ENCODE results near the gene TYW5. TPM values are rescaled to one million over a fixed set of nuclear protein-coding genes. Genes with fewer than 3 reads are reported as not detected.

Gene TYW5
- total and polyA plus RNA-seq, 2 of the 13 experiments (the other 11 are each of a cell fraction or from before 2014, with no cell fraction given) = 8.3 to 14.6 TPM

DNA sequence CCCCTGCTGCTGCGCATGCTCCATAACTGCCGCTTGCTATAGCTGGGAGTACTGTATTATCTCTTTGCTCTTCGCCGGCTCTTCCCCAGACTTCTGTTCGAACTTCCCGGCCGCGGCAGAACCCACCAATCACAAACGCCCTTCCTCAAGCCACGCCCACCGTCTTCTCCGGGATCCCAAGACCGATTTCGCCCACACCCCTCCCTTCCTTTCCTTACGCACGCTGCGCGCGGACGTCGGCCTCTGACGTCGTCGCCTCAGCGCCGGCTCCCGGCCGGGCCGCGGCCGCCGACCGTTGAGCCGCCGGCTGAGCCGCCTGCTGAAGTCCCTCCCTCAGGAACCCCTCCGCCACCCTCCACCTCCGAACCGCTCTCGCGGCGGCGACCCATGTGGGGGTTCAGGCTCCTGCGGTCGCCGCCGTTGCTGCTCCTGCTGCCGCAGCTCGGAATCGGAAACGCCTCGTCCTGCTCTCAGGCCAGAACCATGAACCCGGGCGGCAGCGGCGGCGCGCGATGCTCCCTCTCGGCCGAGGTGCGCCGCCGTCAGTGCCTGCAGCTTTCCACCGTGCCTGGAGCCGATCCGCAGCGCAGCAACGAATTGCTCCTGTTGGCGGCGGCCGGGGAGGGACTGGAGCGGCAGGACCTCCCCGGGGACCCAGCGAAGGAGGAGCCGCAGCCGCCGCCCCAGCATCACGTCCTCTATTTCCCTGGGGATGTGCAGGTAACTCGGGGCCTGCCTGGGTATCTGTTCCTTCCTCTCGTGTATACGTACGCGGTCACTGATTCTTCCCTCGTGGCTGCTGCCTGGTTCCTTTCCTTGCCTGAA is 44.0 kb downstream of the TYW5 start, which contains the start of gene C2orf69 (continued):
- TF ChIP-seq, protein P1, sequence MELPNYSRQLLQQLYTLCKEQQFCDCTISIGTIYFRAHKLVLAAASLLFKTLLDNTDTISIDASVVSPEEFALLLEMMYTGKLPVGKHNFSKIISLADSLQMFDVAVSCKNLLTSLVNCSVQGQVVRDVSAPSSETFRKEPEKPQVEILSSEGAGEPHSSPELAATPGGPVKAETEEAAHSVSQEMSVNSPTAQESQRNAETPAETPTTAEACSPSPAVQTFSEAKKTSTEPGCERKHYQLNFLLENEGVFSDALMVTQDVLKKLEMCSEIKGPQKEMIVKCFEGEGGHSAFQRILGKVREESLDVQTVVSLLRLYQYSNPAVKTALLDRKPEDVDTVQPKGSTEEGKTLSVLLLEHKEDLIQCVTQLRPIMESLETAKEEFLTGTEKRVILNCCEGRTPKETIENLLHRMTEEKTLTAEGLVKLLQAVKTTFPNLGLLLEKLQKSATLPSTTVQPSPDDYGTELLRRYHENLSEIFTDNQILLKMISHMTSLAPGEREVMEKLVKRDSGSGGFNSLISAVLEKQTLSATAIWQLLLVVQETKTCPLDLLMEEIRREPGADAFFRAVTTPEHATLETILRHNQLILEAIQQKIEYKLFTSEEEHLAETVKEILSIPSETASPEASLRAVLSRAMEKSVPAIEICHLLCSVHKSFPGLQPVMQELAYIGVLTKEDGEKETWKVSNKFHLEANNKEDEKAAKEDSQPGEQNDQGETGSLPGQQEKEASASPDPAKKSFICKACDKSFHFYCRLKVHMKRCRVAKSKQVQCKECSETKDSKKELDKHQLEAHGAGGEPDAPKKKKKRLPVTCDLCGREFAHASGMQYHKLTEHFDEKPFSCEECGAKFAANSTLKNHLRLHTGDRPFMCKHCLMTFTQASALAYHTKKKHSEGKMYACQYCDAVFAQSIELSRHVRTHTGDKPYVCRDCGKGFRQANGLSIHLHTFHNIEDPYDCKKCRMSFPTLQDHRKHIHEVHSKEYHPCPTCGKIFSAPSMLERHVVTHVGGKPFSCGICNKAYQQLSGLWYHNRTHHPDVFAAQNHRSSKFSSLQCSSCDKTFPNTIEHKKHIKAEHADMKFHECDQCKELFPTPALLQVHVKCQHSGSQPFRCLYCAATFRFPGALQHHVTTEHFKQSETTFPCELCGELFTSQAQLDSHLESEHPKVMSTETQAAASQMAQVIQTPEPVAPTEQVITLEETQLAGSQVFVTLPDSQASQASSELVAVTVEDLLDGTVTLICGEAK (IDR thresholded peaks at IDR 0.05) = no peak
- TF ChIP-seq, protein P1 (CRISPR knock-in tag; IDR thresholded peaks at IDR 0.05) = peak; percentile 78
- TF ChIP-seq GLI4 (CRISPR knock-in tag; IDR thresholded peaks at IDR 0.05; ENCODE audit: borderline replicate concordance) (0 out of 2 replicates have a peak, but pooled peaks have one; percentile 91), RXRA (CRISPR knock-in tag; IDR thresholded peaks at IDR 0.05) (peak; percentile 74; the same call in 1 of the 2 replicates), HES4 (CRISPR knock-in tag; IDR thresholded peaks at IDR 0.05; ENCODE audit: borderline replicate concordance) (peak; percentile 80; the same call in 1 of the 2 replicates), NCOR1 (IDR thresholded peaks at IDR 0.05; ENCODE audit: borderline replicate concordance, low read length) (peak; percentile 29; the same call in 1 of the 2 replicates), ZNF333 (CRISPR knock-in tag; IDR thresholded peaks at IDR 0.05; ENCODE audit: borderline replicate concordance) (peak; percentile 97), ZBTB7B (CRISPR knock-in tag; IDR thresholded peaks at IDR 0.05) (no peak; the same call in 1 of the 2 replicates), JARID2 (CRISPR knock-in tag; IDR thresholded peaks at IDR 0.05; ENCODE audit: insufficient replicate concordance) (no peak), DNMT1 (CRISPR knock-in tag; IDR thresholded peaks at IDR 0.05) (0 out of 2 replicates have a peak, but pooled peaks have one; percentile 67), ZNF253 (CRISPR knock-in tag; IDR thresholded peaks at IDR 0.05; ENCODE audit: borderline replicate concordance) (no peak)
- TF ChIP-seq, protein P2, sequence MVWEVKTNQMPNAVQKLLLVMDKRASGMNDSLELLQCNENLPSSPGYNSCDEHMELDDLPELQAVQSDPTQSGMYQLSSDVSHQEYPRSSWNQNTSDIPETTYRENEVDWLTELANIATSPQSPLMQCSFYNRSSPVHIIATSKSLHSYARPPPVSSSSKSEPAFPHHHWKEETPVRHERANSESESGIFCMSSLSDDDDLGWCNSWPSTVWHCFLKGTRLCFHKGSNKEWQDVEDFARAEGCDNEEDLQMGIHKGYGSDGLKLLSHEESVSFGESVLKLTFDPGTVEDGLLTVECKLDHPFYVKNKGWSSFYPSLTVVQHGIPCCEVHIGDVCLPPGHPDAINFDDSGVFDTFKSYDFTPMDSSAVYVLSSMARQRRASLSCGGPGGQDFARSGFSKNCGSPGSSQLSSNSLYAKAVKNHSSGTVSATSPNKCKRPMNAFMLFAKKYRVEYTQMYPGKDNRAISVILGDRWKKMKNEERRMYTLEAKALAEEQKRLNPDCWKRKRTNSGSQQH (CRISPR knock-in tag; IDR thresholded peaks at IDR 0.05; ENCODE audit: low read depth) = peak; percentile 95
- TF ChIP-seq, protein P3, sequence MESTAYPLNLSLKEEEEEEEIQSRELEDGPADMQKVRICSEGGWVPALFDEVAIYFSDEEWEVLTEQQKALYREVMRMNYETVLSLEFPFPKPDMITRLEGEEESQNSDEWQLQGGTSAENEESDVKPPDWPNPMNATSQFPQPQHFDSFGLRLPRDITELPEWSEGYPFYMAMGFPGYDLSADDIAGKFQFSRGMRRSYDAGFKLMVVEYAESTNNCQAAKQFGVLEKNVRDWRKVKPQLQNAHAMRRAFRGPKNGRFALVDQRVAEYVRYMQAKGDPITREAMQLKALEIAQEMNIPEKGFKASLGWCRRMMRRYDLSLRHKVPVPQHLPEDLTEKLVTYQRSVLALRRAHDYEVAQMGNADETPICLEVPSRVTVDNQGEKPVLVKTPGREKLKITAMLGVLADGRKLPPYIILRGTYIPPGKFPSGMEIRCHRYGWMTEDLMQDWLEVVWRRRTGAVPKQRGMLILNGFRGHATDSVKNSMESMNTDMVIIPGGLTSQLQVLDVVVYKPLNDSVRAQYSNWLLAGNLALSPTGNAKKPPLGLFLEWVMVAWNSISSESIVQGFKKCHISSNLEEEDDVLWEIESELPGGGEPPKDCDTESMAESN (CRISPR knock-in tag; conservative IDR thresholded peaks at IDR 0.05) = peak; percentile 90
